ENCODE data around the gene TMEM258.

TMEM258 gene

DNA sequence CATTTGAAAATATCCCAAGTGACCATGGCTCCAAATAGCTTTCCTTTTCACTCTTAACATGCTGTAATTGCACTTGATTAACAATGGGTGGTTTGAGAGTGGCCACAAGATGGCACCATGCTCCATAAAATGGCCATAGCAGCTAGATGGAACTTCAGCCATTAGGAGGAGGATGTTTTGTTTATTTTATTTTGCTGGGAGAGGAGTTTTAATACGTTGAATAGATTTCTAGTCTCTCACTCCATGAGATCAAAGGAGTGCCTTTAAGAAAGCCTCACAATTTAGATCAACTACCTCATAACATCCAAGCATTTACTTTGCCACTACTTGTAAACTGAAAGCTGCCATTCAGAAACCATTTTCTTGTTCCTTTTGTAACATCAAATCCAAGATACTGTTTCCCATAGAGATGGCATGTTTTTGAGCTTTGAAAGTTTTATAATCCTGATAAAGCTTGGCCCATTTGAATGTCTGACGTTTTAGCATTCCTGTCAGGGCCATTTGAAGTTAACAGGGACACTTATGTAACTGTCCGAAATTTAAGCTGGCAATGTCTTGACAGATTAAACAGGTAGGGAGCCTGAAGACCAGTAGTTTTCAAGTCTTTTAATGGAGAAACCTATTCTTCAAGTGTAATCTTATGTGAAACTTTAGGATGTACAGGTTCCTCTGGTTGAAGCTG is 5.0 kb upstream of the TMEM258 start:
- in situ Hi-C loops (cut with MboI; ENCODE audit: low sequenced_read_pairs), result no loop called here

DNA sequence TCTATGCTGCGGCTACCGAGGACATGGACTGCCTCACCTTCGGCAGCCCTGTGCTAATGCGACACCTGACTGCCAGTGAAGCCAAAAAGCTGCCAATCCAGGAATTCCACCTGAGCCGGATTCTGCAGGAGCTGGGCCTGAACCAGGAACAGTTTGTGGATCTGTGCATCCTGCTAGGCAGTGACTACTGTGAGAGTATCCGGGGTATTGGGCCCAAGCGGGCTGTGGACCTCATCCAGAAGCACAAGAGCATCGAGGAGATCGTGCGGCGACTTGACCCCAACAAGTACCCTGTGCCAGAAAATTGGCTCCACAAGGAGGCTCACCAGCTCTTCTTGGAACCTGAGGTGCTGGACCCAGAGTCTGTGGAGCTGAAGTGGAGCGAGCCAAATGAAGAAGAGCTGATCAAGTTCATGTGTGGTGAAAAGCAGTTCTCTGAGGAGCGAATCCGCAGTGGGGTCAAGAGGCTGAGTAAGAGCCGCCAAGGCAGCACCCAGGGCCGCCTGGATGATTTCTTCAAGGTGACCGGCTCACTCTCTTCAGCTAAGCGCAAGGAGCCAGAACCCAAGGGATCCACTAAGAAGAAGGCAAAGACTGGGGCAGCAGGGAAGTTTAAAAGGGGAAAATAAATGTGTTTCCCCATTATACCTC is 3.6 kb upstream of the TMEM258 start:
- in situ Hi-C loops (cut with MboI; ENCODE audit: low sequenced_read_pairs), result no loop called here

DNA sequence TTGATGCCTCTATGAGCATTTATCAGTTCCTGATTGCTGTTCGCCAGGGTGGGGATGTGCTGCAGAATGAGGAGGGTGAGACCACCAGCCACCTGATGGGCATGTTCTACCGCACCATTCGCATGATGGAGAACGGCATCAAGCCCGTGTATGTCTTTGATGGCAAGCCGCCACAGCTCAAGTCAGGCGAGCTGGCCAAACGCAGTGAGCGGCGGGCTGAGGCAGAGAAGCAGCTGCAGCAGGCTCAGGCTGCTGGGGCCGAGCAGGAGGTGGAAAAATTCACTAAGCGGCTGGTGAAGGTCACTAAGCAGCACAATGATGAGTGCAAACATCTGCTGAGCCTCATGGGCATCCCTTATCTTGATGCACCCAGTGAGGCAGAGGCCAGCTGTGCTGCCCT is 3.1 kb upstream of the TMEM258 start:
- in situ Hi-C loops (cut with MboI; ENCODE audit: low sequenced_read_pairs), result no loop called here

DNA sequence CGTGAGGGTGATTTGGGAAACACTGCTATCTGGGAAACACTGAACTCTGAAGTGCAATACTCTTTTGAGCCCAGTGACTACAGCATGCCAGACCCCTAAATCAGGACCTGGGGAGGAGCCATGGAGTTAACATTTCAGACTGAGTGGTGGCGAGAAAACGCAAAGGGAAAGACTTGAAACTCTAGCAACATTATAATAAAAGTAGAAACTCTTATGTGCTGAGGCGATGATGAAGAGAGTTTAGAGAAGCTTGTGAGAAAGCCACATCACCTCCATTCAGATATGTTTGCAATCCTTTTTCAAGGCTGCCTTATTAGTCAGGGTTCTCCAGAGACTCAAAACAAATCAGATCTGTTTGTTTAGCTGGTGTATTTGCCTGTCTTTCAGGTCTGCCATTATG is 2.2 kb upstream of the TMEM258 start:
- in situ Hi-C loops (cut with MboI; ENCODE audit: low sequenced_read_pairs), result no loop called here

DNA sequence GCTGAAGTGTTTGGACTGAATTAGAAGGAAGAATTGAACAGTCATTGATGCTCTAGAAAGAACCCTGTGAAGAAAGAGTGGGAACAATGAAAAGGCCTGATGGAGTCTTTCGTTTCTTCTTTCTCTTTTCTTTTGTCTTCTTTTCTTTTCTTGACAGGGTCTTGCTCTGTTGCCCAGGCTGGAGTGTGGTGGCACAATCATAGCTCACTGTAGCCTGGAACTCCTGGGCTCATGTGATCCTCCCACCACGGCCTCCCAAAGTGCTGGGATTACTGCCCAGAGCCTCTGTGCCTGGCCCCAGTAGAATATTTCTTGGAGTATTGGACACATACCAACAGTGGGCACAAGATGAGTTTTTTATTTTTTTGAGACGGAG is 1.4 kb upstream of the TMEM258 start:
- in situ Hi-C loops (cut with MboI; ENCODE audit: low sequenced_read_pairs), result no loop called here

DNA sequence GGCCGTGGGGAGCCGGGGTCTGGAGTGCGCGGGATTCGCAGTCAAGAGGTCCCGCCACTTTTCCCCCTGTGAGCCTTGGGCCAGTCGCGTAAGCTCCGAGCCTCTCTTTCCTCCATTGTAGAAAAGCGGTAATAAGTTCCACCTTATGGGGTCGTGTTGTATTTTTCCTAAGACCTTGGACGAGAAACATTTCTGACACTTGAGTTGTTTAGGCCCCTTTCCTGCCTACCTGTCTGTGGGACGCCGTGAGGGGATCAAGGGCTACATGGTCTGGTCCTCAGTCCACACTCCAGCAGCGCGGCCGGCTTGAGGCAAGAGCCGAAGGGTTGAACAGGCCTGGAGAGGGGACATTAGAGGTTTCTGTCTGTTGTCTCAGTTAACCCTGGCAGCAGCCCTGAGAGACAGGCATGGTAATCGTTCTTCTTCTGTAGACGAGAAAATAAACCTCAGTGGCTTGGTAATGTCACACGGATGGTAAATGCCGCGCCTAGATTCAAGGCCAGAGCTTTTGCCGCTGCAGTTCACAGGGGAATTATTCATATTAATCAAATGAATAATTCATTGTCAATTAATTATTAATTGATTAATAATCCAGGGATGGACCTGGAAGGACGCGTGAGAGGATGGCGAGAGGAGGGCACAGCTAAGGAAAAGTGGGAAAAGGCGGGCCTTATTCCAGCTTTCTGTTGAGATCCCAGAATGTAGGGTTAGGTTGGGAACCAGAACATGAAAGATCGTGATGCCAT is 857 bp upstream of the TMEM258 start:
- in situ Hi-C loops (cut with MboI; ENCODE audit: low sequenced_read_pairs), result no loop called here

DNA sequence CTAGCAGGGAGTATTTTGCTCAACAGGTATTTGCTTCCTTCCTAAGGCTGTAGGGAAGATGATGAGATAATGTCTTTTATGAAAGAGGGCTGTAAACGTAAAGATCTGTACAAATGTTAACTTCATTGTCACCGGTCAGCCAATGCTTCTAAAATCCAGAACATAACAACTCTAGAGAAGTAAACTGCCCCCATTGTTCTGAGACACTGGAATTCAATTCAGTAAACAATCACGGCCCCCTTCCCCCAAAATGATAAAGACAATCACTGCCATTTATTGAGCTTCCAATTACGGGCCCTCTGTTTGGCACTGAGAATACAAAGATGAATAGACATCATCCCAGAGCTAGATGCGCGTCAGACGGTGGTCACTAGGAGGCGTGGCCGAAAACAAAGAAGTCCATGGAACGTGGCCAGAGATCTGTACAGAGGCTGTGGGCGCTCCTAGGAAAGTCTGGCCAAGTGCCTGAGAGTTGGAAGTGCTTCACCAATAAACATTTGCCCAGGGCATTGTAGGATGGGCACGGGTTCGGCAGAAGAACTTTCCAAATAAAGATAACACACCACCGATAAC is 576 bp downstream of the TMEM258 start:
- in situ Hi-C loops (cut with MboI; ENCODE audit: low sequenced_read_pairs), result no loop called here

DNA sequence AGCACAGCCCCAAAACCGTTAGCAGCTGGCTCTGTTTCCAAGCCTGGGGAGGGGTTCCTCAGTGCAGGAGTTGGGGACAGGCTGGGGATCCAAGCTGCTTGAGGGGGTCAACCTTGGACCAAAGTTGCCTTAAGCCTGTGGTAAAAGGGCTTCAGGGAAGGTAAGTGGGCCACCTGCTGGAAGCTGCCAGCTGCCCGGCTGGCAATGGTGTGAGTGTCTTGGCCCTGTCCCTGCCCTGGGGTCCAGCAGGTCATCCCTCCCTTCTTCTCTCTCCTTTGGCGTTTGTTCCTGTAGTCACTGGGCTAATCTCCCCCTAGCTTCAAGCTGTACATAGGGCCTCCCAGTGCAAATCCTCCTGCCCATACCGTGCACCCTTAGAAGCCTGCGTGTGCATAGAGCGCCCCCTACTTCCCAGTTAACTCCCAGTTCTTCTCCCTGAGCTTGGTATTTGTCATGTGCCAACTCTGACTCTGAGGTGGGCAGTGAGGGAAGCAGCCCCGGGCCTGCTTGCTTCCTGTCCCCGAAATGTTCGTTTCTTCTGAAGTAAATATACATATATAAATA is 4.4 kb downstream of the TMEM258 start:
- in situ Hi-C loops (cut with MboI; ENCODE audit: low sequenced_read_pairs), result no loop called here

DNA sequence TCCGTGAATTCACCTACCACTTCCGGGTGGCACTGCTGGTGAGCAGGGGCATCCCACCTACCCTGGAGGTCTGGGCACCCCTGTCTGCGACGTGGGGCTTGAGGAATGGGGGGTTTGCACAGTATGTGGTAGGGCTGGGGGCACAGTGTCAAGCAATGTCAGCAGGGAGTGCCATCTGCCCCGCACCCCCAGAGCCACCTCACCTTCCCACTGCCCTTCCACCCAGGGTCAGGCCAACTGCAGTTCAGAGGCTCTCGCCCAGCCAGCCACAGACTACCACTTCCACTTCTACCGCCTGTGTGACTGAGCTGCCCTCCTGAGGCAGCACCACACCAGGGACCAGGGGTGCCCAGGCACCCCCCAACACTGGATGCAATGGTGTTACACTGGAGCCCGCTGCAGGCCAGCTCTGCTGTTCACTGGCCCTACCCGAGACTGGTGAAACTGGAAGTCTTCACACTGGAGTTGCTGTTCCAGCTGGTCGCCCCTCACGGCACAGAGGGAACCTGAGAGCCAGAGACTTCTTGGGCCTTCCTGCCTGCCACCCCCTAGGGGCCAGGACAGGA is 6.5 kb downstream of the TMEM258 start:
- in situ Hi-C loops (cut with MboI; ENCODE audit: low sequenced_read_pairs), result no loop called here

DNA sequence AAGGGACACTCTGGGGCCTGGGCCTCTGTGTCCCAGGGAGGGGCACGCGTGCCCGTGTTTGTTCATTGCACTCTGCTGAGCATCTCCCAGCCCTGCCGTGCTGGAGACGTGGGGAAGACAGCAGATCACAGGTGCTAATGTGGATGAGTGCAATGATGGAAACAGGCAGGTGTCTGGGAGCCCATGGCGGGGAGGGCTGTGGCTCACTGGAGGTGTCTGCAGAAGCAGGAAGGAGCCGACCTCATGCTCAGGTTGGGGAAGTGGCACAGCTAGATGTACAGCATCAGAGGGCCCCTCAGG is 7.9 kb downstream of the TMEM258 start:
- in situ Hi-C loops (cut with MboI; ENCODE audit: low sequenced_read_pairs), result no loop called here

DNA sequence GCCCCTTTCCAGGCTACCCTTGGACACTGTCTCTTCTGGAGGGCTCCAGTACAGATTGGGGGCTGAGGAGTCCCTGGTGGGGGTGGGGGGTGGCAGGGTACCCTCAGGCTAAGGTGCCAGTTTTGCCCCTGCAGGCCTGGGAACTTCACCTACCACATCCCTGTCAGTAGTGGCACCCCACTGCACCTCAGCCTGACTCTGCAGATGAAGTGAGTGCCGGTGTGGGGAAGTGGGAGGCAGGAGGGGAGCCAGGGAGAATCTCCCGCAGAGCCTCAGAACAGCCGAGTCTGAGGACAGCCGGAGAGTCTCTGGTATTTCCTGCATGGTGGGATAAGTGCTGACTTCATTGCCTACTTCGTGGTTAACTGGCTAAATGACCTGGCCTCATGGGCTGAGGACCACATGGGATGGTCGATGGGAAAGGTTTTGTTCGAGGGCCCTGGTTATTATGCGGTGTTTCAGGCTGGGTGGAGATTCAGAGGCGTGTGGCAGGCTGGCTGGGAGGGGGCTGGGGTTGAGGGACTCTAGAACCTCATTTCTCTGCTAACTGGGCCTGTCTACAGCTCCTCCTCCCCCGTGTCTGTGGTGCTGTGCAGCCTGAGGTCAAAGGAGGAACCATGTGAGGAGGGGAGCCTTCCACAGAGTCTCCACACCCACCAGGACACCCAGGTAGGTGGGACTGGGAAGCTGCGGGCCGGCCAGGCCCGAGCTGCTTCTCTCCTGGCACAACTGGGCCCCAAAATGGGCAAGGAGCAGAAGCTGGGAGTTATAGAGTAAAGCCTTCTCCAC is 8.5 kb downstream of the TMEM258 start:
- in situ Hi-C loops (cut with MboI; ENCODE audit: low sequenced_read_pairs), result no loop called here

DNA sequence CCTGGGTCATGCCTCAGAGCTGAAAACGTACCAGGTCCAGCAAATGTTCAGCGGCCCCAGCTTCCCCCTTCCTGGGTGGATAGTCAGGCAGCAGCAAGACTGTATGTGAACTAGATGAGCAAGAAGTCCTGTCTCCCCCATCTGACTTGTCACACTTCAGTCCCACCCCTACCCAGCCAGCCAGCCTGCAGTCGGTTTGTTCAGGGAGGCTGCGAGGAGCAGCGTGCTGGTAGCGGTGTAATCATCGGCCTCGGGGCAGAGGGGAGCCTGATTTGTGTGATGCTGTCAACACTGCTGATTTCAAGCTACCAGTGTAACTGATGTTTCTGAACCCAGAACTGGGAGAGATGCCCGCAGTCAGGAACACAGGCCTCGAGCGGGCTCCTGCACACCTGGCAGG is 9.6 kb downstream of the TMEM258 start:
- in situ Hi-C loops (cut with MboI; ENCODE audit: low sequenced_read_pairs), result no loop called here

DNA sequence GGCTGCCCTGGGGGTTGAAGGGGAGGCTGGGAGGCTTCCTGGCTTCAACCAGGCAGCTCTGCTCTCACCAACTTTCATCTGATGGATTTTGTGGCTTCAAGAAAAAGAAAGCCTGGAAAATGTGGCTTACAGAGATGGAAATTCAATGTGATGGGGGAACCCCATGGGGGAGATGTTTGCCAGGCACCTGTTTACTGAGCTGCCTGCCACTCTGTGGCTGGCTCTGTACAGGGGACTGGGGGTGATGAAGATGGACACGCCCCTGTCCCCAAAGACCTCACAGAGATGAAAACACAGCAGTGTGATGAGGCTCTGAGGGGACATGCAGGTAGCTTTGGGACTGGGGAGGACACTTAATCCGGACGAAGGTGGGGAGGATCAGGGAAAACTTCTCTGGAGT is 10.1 kb downstream of the TMEM258 start:
- in situ Hi-C loops (cut with MboI; ENCODE audit: low sequenced_read_pairs), result no loop called here

DNA sequence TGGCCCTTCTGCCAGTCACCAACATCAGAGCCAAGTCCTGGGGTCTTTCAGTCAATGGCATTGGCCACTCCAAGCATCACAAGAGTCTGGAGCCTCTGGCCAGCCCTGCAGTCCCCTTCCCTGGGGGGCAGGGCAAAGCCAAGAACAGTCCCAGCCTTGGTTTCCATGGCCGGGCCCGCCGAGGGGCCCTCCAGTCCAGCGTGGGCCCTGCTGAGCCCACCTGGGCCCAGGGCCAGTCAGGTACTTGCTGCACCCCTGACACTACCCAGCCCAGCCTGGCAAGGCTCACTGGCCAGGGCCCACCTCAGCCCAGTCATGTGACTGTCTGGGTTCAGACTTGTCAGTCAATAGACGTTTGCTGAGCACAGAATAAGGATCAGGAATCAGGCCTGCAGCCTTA is 10.8 kb downstream of the TMEM258 start:
- in situ Hi-C loops (cut with MboI; ENCODE audit: low sequenced_read_pairs), result no loop called here

DNA sequence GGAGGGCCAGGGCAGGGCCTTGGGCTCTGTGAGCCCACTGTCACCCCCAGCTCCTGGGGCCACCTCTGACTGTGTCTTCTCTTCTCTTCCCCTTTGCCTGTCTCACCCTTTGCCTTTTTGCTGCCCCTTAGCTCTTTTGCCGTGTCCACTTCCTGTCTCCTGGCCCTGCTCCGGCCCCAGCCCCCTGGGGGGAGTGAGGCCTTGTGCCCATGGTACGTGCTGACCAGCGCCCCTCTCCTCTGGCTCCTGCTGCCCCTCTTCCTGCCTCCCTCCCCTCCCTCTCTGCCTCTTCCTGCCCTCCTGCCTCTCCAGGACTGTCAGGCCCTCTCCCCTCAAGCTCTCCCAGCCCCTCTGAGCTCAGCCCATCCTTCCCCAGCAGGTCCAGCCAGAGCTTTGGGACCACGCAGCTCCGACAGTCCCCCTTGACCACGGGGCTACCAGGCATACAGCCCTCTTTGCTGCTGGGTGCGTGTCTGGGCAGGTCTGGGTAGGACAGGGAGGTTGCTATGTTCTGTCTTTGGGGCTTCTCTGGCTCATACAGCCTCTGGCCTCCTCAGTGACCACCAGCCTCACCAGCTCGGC is 11.7 kb downstream of the TMEM258 start:
- in situ Hi-C loops (cut with MboI; ENCODE audit: low sequenced_read_pairs), result no loop called here

DNA sequence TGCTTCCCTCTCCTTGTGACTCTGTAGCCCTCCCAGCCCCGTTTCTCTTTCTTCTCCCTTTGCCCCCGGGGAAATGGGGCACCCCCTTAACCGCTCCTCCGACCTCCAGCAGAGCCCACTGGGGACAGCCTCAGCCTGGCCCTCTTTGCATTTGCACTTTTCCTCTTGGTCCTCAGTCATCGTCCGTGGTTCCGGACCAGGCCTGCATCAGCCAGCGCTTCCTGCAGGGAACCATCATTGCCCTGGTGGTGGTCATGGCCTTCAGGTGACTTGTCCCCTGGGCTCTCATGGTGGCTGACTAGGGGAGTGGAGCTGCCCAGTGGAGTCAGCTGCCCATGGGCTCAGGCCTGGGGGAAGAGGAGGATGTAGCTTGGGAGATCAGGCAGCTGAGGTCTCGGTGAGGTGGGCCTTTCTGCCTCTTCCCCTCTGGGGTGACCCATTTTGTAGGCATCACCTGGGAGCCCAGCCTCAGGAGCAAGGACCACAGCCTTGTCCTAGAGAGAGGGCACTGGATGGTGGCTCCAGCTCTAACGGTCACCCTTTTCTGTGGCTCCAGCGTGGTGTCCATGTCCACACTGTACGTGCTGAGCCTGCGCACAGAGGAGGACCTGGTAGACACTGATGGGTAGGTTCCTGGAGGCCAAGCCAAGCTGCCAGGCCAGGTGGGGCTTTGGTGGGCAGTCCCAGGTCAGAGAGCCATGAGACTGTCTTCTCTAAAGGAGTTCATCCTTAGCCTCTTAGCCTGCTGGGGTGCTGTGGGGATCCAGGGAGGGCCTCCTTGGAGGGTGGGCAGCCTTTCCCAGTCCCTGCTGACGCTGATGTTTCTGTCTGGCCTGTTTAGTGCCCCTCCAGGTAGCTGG is 12.5 kb downstream of the TMEM258 start:
- in situ Hi-C loops (cut with MboI; ENCODE audit: low sequenced_read_pairs), result no loop called here

DNA sequence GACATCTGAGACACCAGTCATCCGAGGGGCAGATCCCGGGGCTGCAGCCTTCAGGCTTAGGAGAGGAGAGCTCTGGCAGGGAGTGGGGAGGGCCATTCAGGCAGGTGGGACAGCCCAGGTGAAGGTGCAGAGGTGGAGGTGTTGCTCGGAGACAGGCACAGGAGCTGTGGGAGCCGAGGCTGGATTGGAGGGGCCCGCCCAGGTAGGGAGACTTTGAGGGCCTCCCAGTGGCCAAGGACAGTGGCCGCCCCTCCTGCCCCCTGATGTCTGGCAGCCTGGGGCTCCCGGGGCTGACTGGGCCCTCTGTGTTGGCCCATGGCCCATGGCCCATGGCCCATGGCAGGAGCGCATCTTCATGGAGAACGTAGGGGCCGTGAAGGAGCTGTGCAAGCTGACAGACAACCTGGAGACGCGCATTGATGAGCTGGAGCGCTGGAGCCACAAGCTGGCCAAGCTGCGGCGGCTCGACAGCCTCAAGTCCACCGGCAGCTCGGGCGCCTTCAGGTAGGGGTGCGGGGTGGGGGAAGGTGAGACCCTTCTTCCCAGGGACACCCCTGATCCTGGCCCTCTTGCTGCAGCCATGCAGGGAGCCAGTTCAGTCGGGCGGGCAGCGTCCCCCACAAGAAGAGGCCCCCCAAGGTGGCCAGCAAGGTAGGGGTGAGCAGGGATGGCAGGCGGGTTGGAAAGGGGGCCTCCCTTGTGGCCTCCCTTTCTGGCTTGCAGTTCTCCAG is 13.3 kb downstream of the TMEM258 start:
- in situ Hi-C loops (cut with MboI; ENCODE audit: low sequenced_read_pairs), result no loop called here

DNA sequence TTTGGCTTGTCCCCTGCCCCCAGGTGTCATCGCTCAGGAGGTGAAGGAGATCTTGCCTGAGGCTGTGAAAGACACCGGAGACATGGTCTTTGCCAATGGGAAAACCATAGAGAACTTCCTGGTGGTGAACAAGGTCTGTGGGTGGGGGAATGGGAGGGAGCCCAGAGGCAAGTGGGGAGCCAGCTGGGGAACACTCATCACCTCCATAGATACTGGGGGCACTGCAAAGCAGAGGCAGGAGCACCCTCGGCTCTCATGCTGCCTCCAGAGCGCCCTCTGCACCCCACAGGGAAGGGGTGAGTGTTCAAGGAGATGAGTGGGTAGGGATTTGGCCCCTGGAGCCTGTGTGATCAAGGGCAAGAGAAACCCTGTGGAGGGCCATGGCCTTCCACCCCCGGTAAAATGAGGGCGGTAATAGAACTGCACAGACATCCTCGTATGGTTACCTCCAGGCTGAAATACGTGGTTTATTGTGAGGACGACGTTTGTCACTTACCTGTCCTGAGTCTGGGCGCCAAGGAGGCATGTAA is 14.0 kb downstream of the TMEM258 start:
- in situ Hi-C loops (cut with MboI; ENCODE audit: low sequenced_read_pairs), result no loop called here

Data from HL-60/S4 treated with phorbol 12-myristate 13-acetate at 8.2 ng/mL for 4 days and 3 days (cell line).